GM23248 (cell line): Measurements from ENCODE around the gene PLIN5. TPM values are rescaled to one million over a fixed set of nuclear protein-coding genes. Genes with fewer than 3 reads are reported as not detected.

ENCODE experiments used
- DNase-seq: peaks from one replicate; pipeline ENCODE4 v3.0.0-alpha.2; 2015
- H2AFZ ChIP-seq: fragments of 200-600 bp; sonication (generic); 2 replicates; pipeline ENCODE4 v1.6.1; 2016; ENCODE audit warnings: antibody characterized with exemption
- H3F3A ChIP-seq: fragments of 200-600 bp; sonication (generic); 2 replicates; pipeline ENCODE4 v1.6.1; 2016; ENCODE audit warnings: mild to moderate bottlenecking, antibody characterized with exemption, mixed run types; ENCODE audit not compliant: insufficient read depth
- H3K27ac ChIP-seq: fragments of 200-600 bp; sonication (generic); 2 replicates; pipeline ENCODE4 v1.5.1; 2016; ENCODE audit warnings: mild to moderate bottlenecking
- H3K27me3 ChIP-seq: fragments of 200-600 bp; sonication (generic); replicated peaks from 2 replicates; pipeline ENCODE4 v1.6.1; 2016; ENCODE audit warnings: mild to moderate bottlenecking; ENCODE audit not compliant: insufficient read depth
- H3K36me3 ChIP-seq: fragments of 200-600 bp; sonication (generic); 2 replicates; pipeline ENCODE4 v1.6.1; 2016; ENCODE audit warnings: low read depth, mild to moderate bottlenecking
- H3K4me1 ChIP-seq: fragments of 200-600 bp; sonication (generic); 2 replicates; pipeline ENCODE4 v1.6.1; 2016; ENCODE audit warnings: mild to moderate bottlenecking; ENCODE audit not compliant: insufficient read depth
- H3K4me2 ChIP-seq: fragments of 200-600 bp; sonication (generic); one replicate; pipeline ENCODE4 v1.6.1; 2016; ENCODE audit warnings: mild to moderate bottlenecking; ENCODE audit not compliant: unreplicated experiment
- H3K4me3 ChIP-seq: fragments of 200-600 bp; sonication (generic); 2 replicates; pipeline ENCODE4 v1.5.1; 2016; ENCODE audit warnings: mild to moderate bottlenecking
- H3K79me2 ChIP-seq: fragments of 200-600 bp; sonication (generic); 2 replicates; pipeline ENCODE4 v1.6.1; 2016; ENCODE audit warnings: mild to moderate bottlenecking; ENCODE audit not compliant: insufficient read depth
- H3K9ac ChIP-seq: fragments of 200-600 bp; sonication (generic); 2 replicates; pipeline ENCODE4 v1.6.1; 2016; ENCODE audit warnings: mild to moderate bottlenecking
- H3K9me2 ChIP-seq: fragments of 200-600 bp; sonication (generic); 2 replicates; pipeline ENCODE4 v1.6.1; 2016; ENCODE audit warnings: mixed run types, mild to moderate bottlenecking, moderate library complexity; ENCODE audit not compliant: insufficient read depth
- H3K9me3 ChIP-seq: fragments of 200-600 bp; sonication (generic); one replicate; pipeline ENCODE4 v1.6.1; 2017; ENCODE audit warnings: low read depth
- H4K20me1 ChIP-seq: fragments of 200-600 bp; sonication (generic); 2 replicates; pipeline ENCODE4 v1.6.0; 2016; ENCODE audit not compliant: insufficient read depth
- EZH2 ChIP-seq: fragments of 200-600 bp; sonication (generic); IDR thresholded peaks from 2 replicates; pipeline ENCODE4 v1.6.1; 2018; ENCODE audit warnings: antibody characterized with exemption, mild to moderate bottlenecking; ENCODE audit not compliant: insufficient read depth, poor library complexity, severe bottlenecking
- EZH2phosphoT487 ChIP-seq: fragments of 200-600 bp; sonication (generic); IDR thresholded peaks from 2 replicates; pipeline ENCODE4 v1.6.1; 2018; ENCODE audit warnings: antibody characterized with exemption, moderate library complexity, mild to moderate bottlenecking, low read depth; ENCODE audit not compliant: insufficient read depth
- WGBS, 2 experiments: methylation state at CpG; one replicate each; pipeline ENCODE4 v1.1.6; 2015 to 2017; ENCODE audit warnings: low lambda C conversion rate in 2 of 2, low coverage in 1 of 2; ENCODE audit errors: missing lambda C conversion rate in 2 of 2; 5-methylcytosine and 5-hydroxymethylcytosine counted together
- in situ Hi-C: fragments of 300-500 bp; cut with MboI; formaldehyde crosslinking; loops from 2 replicates; pipeline ENCODE4 v1.15.0; 2020
- polyA plus RNA-seq: library from polyadenylated mRNA; unstranded; fragments of >200 nt; fragmentation: Nextera tagmentation; extraction: Ambion mirVana; gene quantifications from 2 replicates; pipeline ENCODE4 v1.2.1, GENCODE V29; 2016
- total RNA-seq: library from RNA; depleted of rRNA; stranded (reverse); fragments of >200 nt; shearing (Covaris generic); gene quantifications from 2 replicates; pipeline ENCODE4 v1.2.3, GENCODE V29; 2014

The PLIN5 gene
- total and polyA plus RNA-seq, 2 experiments from 2014 or later, result not detected

GRCh38 chr19:4488496-4488895 is 46.5 kb downstream of the PLIN5 start:
- Histone ChIP-seq H3K27me3 (no peaks in the 10 kb centered on the region), H3K79me2 (no peaks in the 10 kb centered on the region), H3F3A (no peaks in the 10 kb centered on the region), H3K4me1 (no peaks in the 10 kb centered on the region), H4K20me1 (no peaks in the 10 kb centered on the region), H3K9me3 (no peaks in the 10 kb centered on the region), H3K27ac (no peak overlapping the region), H3K4me2 (no peak overlapping the region), H3K4me3 (no peak overlapping the region), H3K9me2 (no peaks in the 10 kb centered on the region), H3K36me3 (peaks cover 4% of the 10 kb centered on the region; the same call in 1 of the 2 replicates), H3K9ac (no peak overlapping the region), H2AFZ (no peak overlapping the region)
- no peak for DNase-seq
- no peak for TF ChIP-seq EZH2
- TF ChIP-seq EZH2phosphoT487, result no peak
- in situ Hi-C loops, result no loop called here
- WGBS, 2 experiments, result 95 to 96% methylated on average over 27 to 29 of the region's 29 CpGs

GRCh38 chr19:4487572-4487971 is 47.5 kb downstream of the PLIN5 start:
- H3K9ac ChIP-seq, result no peak overlapping the region
- no peaks in the 10 kb centered on the region for H3K9me3 ChIP-seq
- H3K4me1 ChIP-seq, result no peaks in the 10 kb centered on the region
- in situ Hi-C loops, result no loop called here
- no peak overlapping the region for H2AFZ ChIP-seq
- H3K27me3 ChIP-seq, result no peaks in the 10 kb centered on the region
- TF ChIP-seq EZH2phosphoT487 (no peak), EZH2 (no peak)
- no peak for DNase-seq
- H3K79me2 ChIP-seq, result no peaks in the 10 kb centered on the region
- H3F3A ChIP-seq, result no peaks in the 10 kb centered on the region
- H3K4me3 ChIP-seq, result no peak overlapping the region
- no peak overlapping the region for H3K27ac ChIP-seq
- H3K4me2 ChIP-seq, result no peak overlapping the region
- H3K9me2 ChIP-seq, result no peaks in the 10 kb centered on the region
- no peaks in the 10 kb centered on the region for H4K20me1 ChIP-seq
- whole genome bisulfite sequencing, 2 experiments, result 87% methylated on average over 11 of the region's 11 CpGs
- H3K36me3 ChIP-seq, result peaks cover 4% of the 10 kb centered on the region; the same call in 1 of the 2 replicates

- Histone ChIP-seq H3K9me2 (no peaks in the 10 kb centered on the region), H3K4me2 (no peak overlapping the region), H3K4me3 (no peak overlapping the region), H3K9ac (no peak overlapping the region), H3K27me3 (no peaks in the 10 kb centered on the region), H3K9me3 (no peaks in the 10 kb centered on the region), H3F3A (no peaks in the 10 kb centered on the region), H3K79me2 (peaks cover 20% of the 10 kb centered on the region), H3K36me3 (no peaks in the 10 kb centered on the region; the same call in 1 of the 2 replicates), H2AFZ (no peak overlapping the region), H3K4me1 (no peaks in the 10 kb centered on the region), H3K27ac (no peak overlapping the region), H4K20me1 (no peaks in the 10 kb centered on the region)
- DNase-seq, result no peak
- WGBS, 2 experiments, result 86 to 94% methylated on average over 19 of the region's 19 CpGs
- in situ Hi-C loops, result no loop called here
- TF ChIP-seq EZH2, result no peak
These were observed 51.6 kb downstream of the PLIN5 start for GRCh38 chr19:4483385-4483784.

GRCh38 chr19:4482721-4483364 is 52.2 kb downstream of the PLIN5 start:
- Histone ChIP-seq H3K9me3 (no peaks in the 10 kb centered on the region), H3K4me2 (no peak overlapping the region), H3K4me3 (no peak overlapping the region), H3K79me2 (peaks cover 26% of the 10 kb centered on the region), H3K9ac (no peak overlapping the region), H3K4me1 (no peaks in the 10 kb centered on the region), H3K27ac (no peak overlapping the region), H3F3A (no peaks in the 10 kb centered on the region), H3K36me3 (no peaks in the 10 kb centered on the region; the same call in 1 of the 2 replicates), H4K20me1 (no peaks in the 10 kb centered on the region), H3K27me3 (no peaks in the 10 kb centered on the region), H3K9me2 (no peaks in the 10 kb centered on the region), H2AFZ (no peak overlapping the region)
- in situ Hi-C loops, result no loop called here
- no peak for DNase-seq
- whole genome bisulfite sequencing, 2 experiments, result 93 to 94% methylated on average over 33 to 35 of the region's 35 CpGs
- no peak for TF ChIP-seq EZH2phosphoT487
- no peak for TF ChIP-seq EZH2
